Testis (tissue), 3 donors: ENCODE data around the gene C17orf67. TPM values are rescaled to one million over a fixed set of nuclear protein-coding genes. Genes with fewer than 3 reads are reported as not detected.

Experiments
- DNase-seq: peaks from one replicate; pipeline ENCODE4 v3.0.0-alpha.2; 2019
- H3K27ac ChIP-seq, 2 donors: fragments of 200-600 bp; sonication (generic); one replicate each; pipeline ENCODE4 v1.5.1; 2019
- H3K27me3 ChIP-seq: fragments of 200-600 bp; sonication (generic); one replicate; pipeline ENCODE4 v1.5.1; 2019
- H3K36me3 ChIP-seq: fragments of 200-600 bp; sonication (generic); one replicate; pipeline ENCODE4 v1.5.1; 2017; ENCODE audit warnings: low read depth; ENCODE audit errors: missing control alignments
- H3K4me1 ChIP-seq: fragments of 200-600 bp; sonication (generic); one replicate; pipeline ENCODE4 v1.5.1; 2019
- H3K4me3 ChIP-seq, 2 donors: fragments of 200-600 bp; sonication (generic); one replicate each; pipeline ENCODE4 v1.5.1; 2017 to 2019
- H3K9me3 ChIP-seq: fragments of 200-600 bp; sonication (generic); one replicate; pipeline ENCODE4 v1.5.1; 2017
- CTCF ChIP-seq, 3 experiments: fragments of 450-650 bp in 2 of 3; fragments of 200-600 bp in 1 of 3; sonication (generic) in 1 of 3; IDR thresholded peaks; one replicate each; pipeline ENCODE4 v1.5.1; 2016 to 2019; ENCODE audit warnings: antibody characterized with exemption in 3 of 3, mild to moderate bottlenecking in 2 of 3, moderate library complexity in 1 of 3
- POLR2A ChIP-seq: fragments of 450-650 bp; IDR thresholded peaks from one replicate; pipeline ENCODE4 v1.6.1; 2017; ENCODE audit warnings: antibody characterized with exemption, mild to moderate bottlenecking, moderate library complexity
- WGBS, 2 donors: methylation state at CpG; one replicate each; pipeline ENCODE4 v1.1.5; 2018; 5-methylcytosine and 5-hydroxymethylcytosine counted together
- intact Hi-C: fragments of 100-400 bp; cut with DNase I; formaldehyde crosslinking; loops from one replicate; pipeline ENCODE4 v1.15.1; 2023; ENCODE audit warnings: low total_unique reads
- polyA plus RNA-seq: library from polyadenylated mRNA; stranded (reverse); fragments of 350-450 nt; fragmentation: Illumina TruSeq; extraction: RNeasy Lipid Tissue Mini Kit (QIAGEN cat#74804); gene quantifications from one replicate; pipeline ENCODE4 v1.2.3, GENCODE V29; 2014; ENCODE audit warnings: low read depth, low replicate concordance; ENCODE audit not compliant: insufficient read depth
- total RNA-seq, 2 donors: library from RNA; depleted of rRNA; stranded (reverse); fragments of >200 nt; gene quantifications; one replicate each; pipeline ENCODE4 v1.2.3, GENCODE V29; 2016

Gene C17orf67
- total and polyA plus RNA-seq, 3 donors from 2014 or later = 2.9 to 5.3 (median 3.7) TPM

GRCh38 chr17:56808503-56808902 lies 25.2 kb downstream of the C17orf67 start:
- WGBS, 2 donors = 62 to 74% methylated on average over 3 of the region's 3 CpGs
- Histone ChIP-seq H3K27ac (no peak overlapping the region), H3K27me3 (no peaks in the 10 kb centered on the region), H3K4me1 (peaks cover 4% of the 10 kb centered on the region), H3K36me3 (no peaks in the 10 kb centered on the region), H3K4me3 (no peak overlapping the region), H3K9me3 (no peaks in the 10 kb centered on the region)
- intact Hi-C loops = no loop called here
- TF ChIP-seq POLR2A (no peak), CTCF (IDR thresholded peaks at IDR 0.05) (no peak)
- DNase-seq = no peak

- TF ChIP-seq CTCF (IDR thresholded peaks at IDR 0.05) (no peak), POLR2A (no peak)
- H3K4me1 ChIP-seq = peaks cover 4% of the 10 kb centered on the region
- no peak for DNase-seq
- no peak overlapping the region for H3K27ac ChIP-seq
- WGBS, 2 donors = 90 to 96% methylated on average over 3 of the region's 3 CpGs
- H3K36me3 ChIP-seq = no peaks in the 10 kb centered on the region
- no peak overlapping the region for H3K4me3 ChIP-seq
- intact Hi-C loops = no loop called here
- H3K9me3 ChIP-seq = no peaks in the 10 kb centered on the region
- no peaks in the 10 kb centered on the region for H3K27me3 ChIP-seq
Observed at GRCh38 chr17:56807723-56808122, 26.0 kb downstream of the C17orf67 start.

GRCh38 chr17:56806949-56807348 lies 26.8 kb downstream of the C17orf67 start:
- no peaks in the 10 kb centered on the region for H3K27me3 ChIP-seq
- H3K9me3 ChIP-seq = no peaks in the 10 kb centered on the region
- TF ChIP-seq POLR2A (no peak), CTCF (IDR thresholded peaks at IDR 0.05) (no peak)
- H3K27ac ChIP-seq = no peak overlapping the region
- H3K4me1 ChIP-seq = peaks cover 4% of the 10 kb centered on the region
- no peak overlapping the region for H3K4me3 ChIP-seq
- 78 to 85% methylated on average over 4 of the region's 4 CpGs for WGBS, 2 donors
- intact Hi-C loops = no loop called here
- H3K36me3 ChIP-seq = no peaks in the 10 kb centered on the region
- DNase-seq = no peak

- Histone ChIP-seq H3K4me1 (peaks cover 2% of the 10 kb centered on the region), H3K36me3 (no peaks in the 10 kb centered on the region), H3K27me3 (no peaks in the 10 kb centered on the region), H3K27ac (no peak overlapping the region), H3K4me3 (no peak overlapping the region), H3K9me3 (no peaks in the 10 kb centered on the region)
- TF ChIP-seq POLR2A (no peak), CTCF (IDR thresholded peaks at IDR 0.05) (no peak)
- DNase-seq = no peak
- WGBS, 2 donors = 75 to 79% methylated on average over 3 of the region's 3 CpGs
- intact Hi-C loops = no loop called here
Observed at GRCh38 chr17:56804454-56804853, 29.3 kb downstream of the C17orf67 start.

- WGBS, 2 donors = 73 to 76% methylated on average over 1 of the region's 1 CpG
- TF ChIP-seq CTCF (IDR thresholded peaks at IDR 0.05) (no peak), POLR2A (no peak)
- no peaks in the 10 kb centered on the region for H3K27me3 ChIP-seq
- no peaks in the 10 kb centered on the region for H3K36me3 ChIP-seq
- no peak overlapping the region for H3K4me3 ChIP-seq
- no peak for DNase-seq
- H3K4me1 ChIP-seq = peaks cover 2% of the 10 kb centered on the region
- H3K27ac ChIP-seq = no peak overlapping the region
- H3K9me3 ChIP-seq = no peaks in the 10 kb centered on the region
- intact Hi-C loops = no loop called here
Observed at GRCh38 chr17:56803071-56803470, 30.6 kb downstream of the C17orf67 start.
